Neural crest cell (in vitro differentiated cells): ENCODE results near the gene SLC2A9. TPM values are rescaled to one million over a fixed set of nuclear protein-coding genes. Genes with fewer than 3 reads are reported as not detected.

ENCODE experiments used
- DNase-seq: peaks from one replicate; pipeline ENCODE4 v3.0.0; 2021; ENCODE audit warnings: low read depth, mixed read lengths, low spot score
- H3K27ac Mint-ChIP-seq: one replicate; pipeline ENCODE4 v1.8.0; 2021; ENCODE audit warnings: mild to moderate bottlenecking, mixed read lengths; ENCODE audit not compliant: unreplicated experiment
- H3K27me3 Mint-ChIP-seq: 2 replicates; pipeline ENCODE4 v1.8.0; 2021; ENCODE audit warnings: low read depth, mild to moderate bottlenecking, mixed read lengths
- H3K36me3 Mint-ChIP-seq: 2 replicates; pipeline ENCODE4 v1.8.0; 2021; ENCODE audit warnings: low read depth, mild to moderate bottlenecking, mixed read lengths
- H3K4me1 Mint-ChIP-seq: 2 replicates; pipeline ENCODE4 v1.8.0; 2021; ENCODE audit warnings: mixed read lengths
- H3K4me3 Mint-ChIP-seq: one replicate; pipeline ENCODE4 v1.8.0; 2021; ENCODE audit warnings: mild to moderate bottlenecking, mixed read lengths
- H3K9me3 Mint-ChIP-seq: 2 replicates; pipeline ENCODE4 v1.8.0; 2021; ENCODE audit warnings: mixed read lengths
- total RNA-seq: library from RNA; stranded (reverse); gene quantifications from 2 replicates; pipeline ENCODE4 v1.2.1, GENCODE V29; 2021
- TF ChIP-seq, protein P1 (sequence below): fragments of 200-600 bp; sonication (generic); conservative IDR thresholded peaks from 2 replicates; pipeline ENCODE4 v1.5.0; 2021; ENCODE audit warnings: antibody characterized with exemption, mild to moderate bottlenecking

The SLC2A9 gene
- total RNA-seq, 1 donor from 2014 or later: 0.26 TPM

DNA sequence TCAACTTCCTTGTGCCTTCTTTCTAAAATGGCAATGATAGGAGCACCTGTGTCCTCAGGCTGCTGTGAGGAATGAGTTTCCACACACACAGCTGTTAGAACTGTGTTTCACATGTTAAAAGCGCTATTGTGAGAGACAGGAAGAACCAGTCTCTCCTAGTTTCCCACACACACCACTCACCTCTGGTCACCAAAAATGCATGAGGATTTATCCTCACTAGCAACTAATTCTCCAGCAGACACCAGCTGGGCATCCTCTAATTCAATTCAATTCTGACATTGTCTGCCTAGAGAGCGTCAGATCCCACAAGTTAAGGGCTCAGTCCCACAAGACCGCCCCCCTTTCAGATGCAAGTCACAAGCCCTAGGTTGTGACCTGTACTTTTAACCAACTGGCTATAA lies 29.0 kb upstream of the SLC2A9 start:
- Mint-ChIP-seq H3K27ac (no peak overlapping the region), H3K4me3 (no peak overlapping the region), H3K27me3 (peaks cover 7% of the 10 kb centered on the region), H3K4me1 (peaks cover 42% of the 10 kb centered on the region), H3K9me3 (no peaks in the 10 kb centered on the region), H3K36me3 (no peaks in the 10 kb centered on the region)
- DNase-seq: no peak
- TF ChIP-seq, protein P1, sequence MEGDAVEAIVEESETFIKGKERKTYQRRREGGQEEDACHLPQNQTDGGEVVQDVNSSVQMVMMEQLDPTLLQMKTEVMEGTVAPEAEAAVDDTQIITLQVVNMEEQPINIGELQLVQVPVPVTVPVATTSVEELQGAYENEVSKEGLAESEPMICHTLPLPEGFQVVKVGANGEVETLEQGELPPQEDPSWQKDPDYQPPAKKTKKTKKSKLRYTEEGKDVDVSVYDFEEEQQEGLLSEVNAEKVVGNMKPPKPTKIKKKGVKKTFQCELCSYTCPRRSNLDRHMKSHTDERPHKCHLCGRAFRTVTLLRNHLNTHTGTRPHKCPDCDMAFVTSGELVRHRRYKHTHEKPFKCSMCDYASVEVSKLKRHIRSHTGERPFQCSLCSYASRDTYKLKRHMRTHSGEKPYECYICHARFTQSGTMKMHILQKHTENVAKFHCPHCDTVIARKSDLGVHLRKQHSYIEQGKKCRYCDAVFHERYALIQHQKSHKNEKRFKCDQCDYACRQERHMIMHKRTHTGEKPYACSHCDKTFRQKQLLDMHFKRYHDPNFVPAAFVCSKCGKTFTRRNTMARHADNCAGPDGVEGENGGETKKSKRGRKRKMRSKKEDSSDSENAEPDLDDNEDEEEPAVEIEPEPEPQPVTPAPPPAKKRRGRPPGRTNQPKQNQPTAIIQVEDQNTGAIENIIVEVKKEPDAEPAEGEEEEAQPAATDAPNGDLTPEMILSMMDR: no peak

DNA sequence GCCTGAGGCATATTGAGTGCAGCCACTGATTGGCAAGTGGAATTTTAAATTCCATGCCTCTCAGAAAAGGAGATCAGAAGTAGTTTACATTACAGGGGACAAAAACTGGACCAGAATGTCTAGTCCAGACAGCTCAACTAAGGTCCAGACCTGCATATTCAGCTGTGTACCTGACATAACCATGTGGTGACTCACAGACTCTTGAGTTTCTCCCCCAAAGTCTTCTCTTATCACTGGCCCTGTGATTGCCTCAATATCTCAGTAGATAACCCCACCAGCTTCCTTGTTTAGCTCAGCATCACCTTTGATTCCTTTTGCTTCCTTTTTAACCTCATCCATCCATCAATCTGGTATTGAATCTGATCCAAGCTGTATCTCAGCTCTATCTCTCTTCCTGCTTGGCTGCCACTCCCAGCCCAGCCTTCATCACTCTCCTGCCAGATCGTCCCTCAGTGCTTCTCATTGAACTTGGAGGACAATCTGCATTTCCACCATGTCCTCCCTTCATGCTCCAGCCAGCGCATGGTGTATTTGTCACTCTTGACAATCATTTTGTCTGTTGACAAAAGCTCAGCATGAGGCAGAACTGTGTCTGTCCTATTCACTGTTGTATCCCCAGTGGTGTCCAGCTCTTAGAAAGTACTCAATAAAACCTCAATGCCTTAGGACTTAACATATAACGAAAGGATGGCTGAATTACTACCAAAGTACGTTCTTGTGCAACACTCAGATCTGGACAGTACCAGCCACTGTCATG lies 27.8 kb upstream of the SLC2A9 start:
- TF ChIP-seq, protein P1: no peak
- Mint-ChIP-seq H3K4me1 (peaks cover 35% of the 10 kb centered on the region), H3K9me3 (no peaks in the 10 kb centered on the region), H3K27ac (no peak overlapping the region), H3K36me3 (no peaks in the 10 kb centered on the region), H3K27me3 (peaks cover 7% of the 10 kb centered on the region), H3K4me3 (no peak overlapping the region)
- no peak for DNase-seq

DNA sequence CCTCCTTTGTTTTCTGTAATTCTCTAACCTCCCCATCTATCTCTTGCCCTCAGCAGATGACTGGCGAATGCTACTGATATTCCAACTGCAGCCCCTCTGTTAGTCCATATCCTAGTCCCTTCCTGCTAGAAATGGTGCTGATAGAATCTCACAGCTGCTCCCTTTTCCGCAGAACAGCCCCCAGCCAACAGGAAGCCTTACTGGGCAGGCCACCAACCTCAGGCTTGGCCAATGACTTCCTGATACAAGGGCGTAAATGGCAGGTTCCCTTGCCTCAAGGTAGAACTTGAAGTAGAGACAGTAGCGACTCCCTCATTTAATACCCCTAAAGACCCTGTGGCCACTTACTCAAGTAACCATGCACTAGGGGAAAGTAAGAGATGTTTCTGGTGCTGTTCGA lies 26.7 kb upstream of the SLC2A9 start:
- no peaks in the 10 kb centered on the region for H3K36me3 Mint-ChIP-seq
- no peak overlapping the region for H3K4me3 Mint-ChIP-seq
- H3K27ac Mint-ChIP-seq: no peak overlapping the region
- DNase-seq: no peak
- H3K4me1 Mint-ChIP-seq: peaks cover 31% of the 10 kb centered on the region
- H3K27me3 Mint-ChIP-seq: peaks cover 7% of the 10 kb centered on the region
- TF ChIP-seq, protein P1: no peak
- no peaks in the 10 kb centered on the region for H3K9me3 Mint-ChIP-seq

DNA sequence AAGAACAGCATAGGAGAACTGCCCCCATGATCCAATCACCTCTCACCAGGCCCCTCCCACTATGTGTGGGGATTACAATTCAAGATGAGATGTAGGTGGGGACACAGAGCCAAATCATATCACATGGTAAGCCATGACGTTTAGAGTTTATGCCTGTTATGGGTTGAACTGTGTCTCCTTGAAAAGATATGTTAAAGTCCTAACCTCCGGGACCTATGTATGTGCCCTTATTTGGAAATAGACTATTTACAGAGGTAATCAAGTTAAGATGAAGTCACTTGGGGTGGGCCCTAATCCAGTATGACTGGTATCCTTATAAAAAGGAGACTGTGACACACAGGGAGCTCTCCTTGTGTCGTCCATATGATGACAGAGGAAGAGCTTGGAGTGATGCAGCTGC lies 25.2 kb upstream of the SLC2A9 start:
- Mint-ChIP-seq H3K4me3 (no peak overlapping the region), H3K4me1 (peaks cover 24% of the 10 kb centered on the region), H3K27me3 (peaks cover 7% of the 10 kb centered on the region), H3K36me3 (peaks cover 6% of the 10 kb centered on the region), H3K27ac (no peak overlapping the region), H3K9me3 (peaks cover 7% of the 10 kb centered on the region)
- DNase-seq: no peak
- TF ChIP-seq, protein P1: no peak

DNA sequence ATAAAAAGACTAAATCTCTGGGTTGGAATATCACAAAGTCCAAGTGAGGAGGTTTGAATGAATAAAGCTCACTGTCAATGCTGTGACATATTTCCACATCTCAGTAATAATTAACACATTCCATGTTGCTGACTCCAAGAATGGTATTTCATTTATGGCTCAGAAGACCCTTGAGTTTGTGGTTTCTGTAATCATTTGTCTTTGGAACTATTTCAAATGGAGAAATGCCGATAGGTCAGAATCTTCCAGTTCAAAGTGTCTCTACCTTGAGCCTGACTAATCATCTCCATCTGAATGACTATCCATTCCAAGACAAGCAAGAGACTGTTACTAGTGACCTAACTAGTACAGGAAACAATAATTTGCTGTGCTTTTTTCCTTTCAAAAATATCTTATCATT lies 24.2 kb upstream of the SLC2A9 start:
- no peak overlapping the region for H3K4me3 Mint-ChIP-seq
- DNase-seq: no peak
- H3K36me3 Mint-ChIP-seq: peaks cover 6% of the 10 kb centered on the region
- peaks cover 7% of the 10 kb centered on the region for H3K27me3 Mint-ChIP-seq
- H3K9me3 Mint-ChIP-seq: peaks cover 7% of the 10 kb centered on the region
- peaks cover 14% of the 10 kb centered on the region for H3K4me1 Mint-ChIP-seq
- TF ChIP-seq, protein P1: no peak
- H3K27ac Mint-ChIP-seq: no peak overlapping the region
